ENCODE measurements around the gene UCHL3. TPM values are rescaled to one million over a fixed set of nuclear protein-coding genes. Genes with fewer than 3 reads are reported as not detected.

Gene UCHL3
- total and polyA plus RNA-seq, 2 experiments from 2014 or later: 64.6 to 143 TPM

- Histone ChIP-seq H3K27me3 (ENCODE audit: insufficient read depth) (peaks cover 12% of the 10 kb centered on the region), H2AFZ (no peak overlapping the region), H3K4me1 (ENCODE audit: insufficient read depth) (peaks cover 24% of the 10 kb centered on the region), H3K36me3 (ENCODE audit: insufficient read depth) (no peaks in the 10 kb centered on the region), H3K4me3 (no peak overlapping the region), H3F3A (replicated peaks; ENCODE audit: low read depth) (no peaks in the 10 kb centered on the region), H3K4me2 (no peak overlapping the region), H4K20me1 (replicated peaks; ENCODE audit: insufficient read depth) (no peaks in the 10 kb centered on the region), H3K27ac (ENCODE audit: low read depth) (no peak overlapping the region), H3K9me2 (ENCODE audit: insufficient read depth) (peaks cover 6% of the 10 kb centered on the region; the same call in 1 of the 2 replicates), H3K79me2 (replicated peaks; ENCODE audit: insufficient read depth) (peaks cover 13% of the 10 kb centered on the region; the same call in 1 of the 2 replicates)
- DNase-seq (ENCODE audit: low spot score): no peak
- TF ChIP-seq ZNF114 (CRISPR knock-in tag; IDR thresholded peaks at IDR 0.05) (no peak), ZNF462 (CRISPR knock-in tag; IDR thresholded peaks at IDR 0.05) (no peak), EZH2 (IDR thresholded peaks at IDR 0.05; ENCODE audit: low read depth, unreplicated experiment) (no peak), CTCF (conservative IDR thresholded peaks at IDR 0.05; ENCODE audit: low read depth in 2 of 2) (no peak), EZH2phosphoT487 (IDR thresholded peaks at IDR 0.05; ENCODE audit: unreplicated experiment) (no peak), ETS1 (IDR thresholded peaks at IDR 0.05) (no peak), POLR2AphosphoS5 (IDR thresholded peaks at IDR 0.05; ENCODE audit: low read depth) (no peak), CREB1 (CRISPR knock-in tag; IDR thresholded peaks at IDR 0.05; ENCODE audit: low read depth) (no peak), JUNB (IDR thresholded peaks at IDR 0.05; ENCODE audit: unreplicated experiment) (no peak), REST (IDR thresholded peaks at IDR 0.05; ENCODE audit: unreplicated experiment) (no peak), NANOG (IDR thresholded peaks at IDR 0.05; ENCODE audit: borderline replicate concordance) (no peak), STAT1 (IDR thresholded peaks at IDR 0.05; ENCODE audit: unreplicated experiment) (no peak), ZNF331 (CRISPR knock-in tag; IDR thresholded peaks at IDR 0.05; ENCODE audit: low read depth) (no peak)
- Mint-ChIP-seq H3K4me3 (no peak overlapping the region), H3K27ac (no peak overlapping the region), H3K9me3 (no peaks in the 10 kb centered on the region; the same call in 2 of the 3 replicates), H3K4me1 (peaks cover 17% of the 10 kb centered on the region), H3K36me3 (ENCODE audit: low read depth) (no peaks in the 10 kb centered on the region), H3K27me3 (ENCODE audit: insufficient read depth, low read depth, poor library complexity) (peaks cover 3% of the 10 kb centered on the region)
- no peak for ATAC-seq
Measured at GRCh38 chr13:75643693-75644092, 94.1 kb downstream of the UCHL3 start.

Measured in GM23338 (cell line).